ENCODE results near the gene VPS25. TPM values are rescaled to one million over a fixed set of nuclear protein-coding genes. Genes with fewer than 3 reads are reported as not detected.
"Not testable (repeated sequence)": the region's sequence is repeated elsewhere in the genome, so short reads cannot be mapped to it uniquely, and the experiment has no call there.

The VPS25 gene
- 10 to 100 TPM; 18.5 to 24.2 TPM for total RNA-seq

DNA sequence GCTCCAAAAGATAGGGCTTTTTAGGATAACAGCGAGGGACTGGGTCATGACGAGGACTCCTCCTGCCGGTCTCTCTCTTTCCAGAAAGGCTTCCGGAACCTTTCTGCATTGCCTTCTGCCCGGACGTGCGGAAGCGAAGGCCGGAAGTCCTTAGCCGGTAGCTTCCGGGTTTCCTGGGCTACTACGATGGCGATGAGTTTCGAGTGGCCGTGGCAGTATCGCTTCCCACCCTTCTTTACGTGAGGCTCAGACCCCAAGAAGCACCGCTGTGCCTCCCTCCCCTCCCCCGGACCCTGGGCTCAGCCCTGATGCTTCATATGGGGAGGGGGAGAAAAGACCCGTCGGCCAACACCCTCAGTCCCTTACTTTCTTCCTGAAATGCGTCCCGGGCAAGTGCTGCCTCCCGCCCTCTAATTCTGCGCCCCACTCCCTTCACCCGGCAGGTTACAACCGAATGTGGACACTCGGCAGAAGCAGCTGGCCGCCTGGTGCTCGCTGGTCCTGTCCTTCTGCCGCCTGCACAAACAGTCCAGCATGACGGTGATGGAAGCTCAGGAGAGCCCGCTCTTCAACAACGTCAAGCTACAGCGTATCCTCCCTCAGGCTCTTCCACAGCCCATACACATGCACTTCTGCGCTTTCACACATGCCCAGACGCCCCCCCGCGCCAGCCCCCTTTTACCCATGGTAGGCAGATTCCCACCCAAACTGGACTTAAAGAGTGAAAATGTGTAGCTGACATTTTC, at the start of gene VPS25:
Gene VPS25, plus strand, starts transcription at position 160 of the 746 bp plus-strand sequence. Its CDS starts 27 bp downstream, at position 187.
- Histone ChIP-seq H3K4me1 (ENCODE audit: control insufficient read depth in 1 of 2, low read depth in 2 of 2) (peaks cover 3 to 8% of the 10 kb centered on the region in 2 donors), H3K9me3 (no peaks in the 10 kb centered on the region), H3K36me3 (peaks cover 29% of the 10 kb centered on the region), H3K4me3 (peak within 1 kb of the TSS; percentile 91), H3K27ac (peak within 1 kb of the TSS; percentile 70 to 82), H3K27me3 (replicated peaks; ENCODE audit: insufficient read depth) (no peaks in the 10 kb centered on the region)
- ATAC-seq (ENCODE audit: insufficient number of reproducible peaks, low FRiP score, low read depth) (peak; percentile 60), DNase-seq (ENCODE audit: low spot score) (no peak)
- TF ChIP-seq, protein P1, sequence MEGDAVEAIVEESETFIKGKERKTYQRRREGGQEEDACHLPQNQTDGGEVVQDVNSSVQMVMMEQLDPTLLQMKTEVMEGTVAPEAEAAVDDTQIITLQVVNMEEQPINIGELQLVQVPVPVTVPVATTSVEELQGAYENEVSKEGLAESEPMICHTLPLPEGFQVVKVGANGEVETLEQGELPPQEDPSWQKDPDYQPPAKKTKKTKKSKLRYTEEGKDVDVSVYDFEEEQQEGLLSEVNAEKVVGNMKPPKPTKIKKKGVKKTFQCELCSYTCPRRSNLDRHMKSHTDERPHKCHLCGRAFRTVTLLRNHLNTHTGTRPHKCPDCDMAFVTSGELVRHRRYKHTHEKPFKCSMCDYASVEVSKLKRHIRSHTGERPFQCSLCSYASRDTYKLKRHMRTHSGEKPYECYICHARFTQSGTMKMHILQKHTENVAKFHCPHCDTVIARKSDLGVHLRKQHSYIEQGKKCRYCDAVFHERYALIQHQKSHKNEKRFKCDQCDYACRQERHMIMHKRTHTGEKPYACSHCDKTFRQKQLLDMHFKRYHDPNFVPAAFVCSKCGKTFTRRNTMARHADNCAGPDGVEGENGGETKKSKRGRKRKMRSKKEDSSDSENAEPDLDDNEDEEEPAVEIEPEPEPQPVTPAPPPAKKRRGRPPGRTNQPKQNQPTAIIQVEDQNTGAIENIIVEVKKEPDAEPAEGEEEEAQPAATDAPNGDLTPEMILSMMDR (IDR thresholded peaks at IDR 0.05), result no peak

DNA sequence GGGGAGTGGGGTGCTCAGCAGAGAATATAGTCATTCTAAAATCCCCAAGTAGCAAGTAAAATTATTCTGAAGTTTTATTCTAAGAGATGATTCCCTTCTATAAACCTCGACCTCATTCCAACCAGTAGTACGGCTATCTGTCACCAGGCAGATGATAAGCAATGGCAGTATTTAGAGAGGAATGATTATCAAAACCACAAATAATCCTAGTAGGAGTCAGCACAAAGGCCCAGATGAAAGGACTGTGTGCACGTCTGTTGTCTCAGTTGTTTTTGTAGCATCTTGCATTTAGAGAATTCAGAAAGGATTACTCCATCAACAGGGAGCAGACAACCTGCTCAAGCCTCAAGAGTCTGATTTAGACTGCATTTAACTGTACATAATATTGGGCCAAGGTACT, 49.6 kb upstream of the VPS25 start:
- TF ChIP-seq, protein P1 (IDR thresholded peaks at IDR 0.05), result no peak
- Histone ChIP-seq H3K27ac (no peak overlapping the region), H3K4me3 (no peak overlapping the region), H3K9me3 (no peaks in the 10 kb centered on the region), H3K36me3 (peaks cover 67% of the 10 kb centered on the region), H3K27me3 (replicated peaks; ENCODE audit: insufficient read depth) (no peaks in the 10 kb centered on the region), H3K4me1 (ENCODE audit: control insufficient read depth in 1 of 2, low read depth in 2 of 2) (no peaks in the 10 kb centered on the region)
- ATAC-seq (ENCODE audit: insufficient number of reproducible peaks, low FRiP score, low read depth) (no peak), DNase-seq (ENCODE audit: low spot score) (no peak)

DNA sequence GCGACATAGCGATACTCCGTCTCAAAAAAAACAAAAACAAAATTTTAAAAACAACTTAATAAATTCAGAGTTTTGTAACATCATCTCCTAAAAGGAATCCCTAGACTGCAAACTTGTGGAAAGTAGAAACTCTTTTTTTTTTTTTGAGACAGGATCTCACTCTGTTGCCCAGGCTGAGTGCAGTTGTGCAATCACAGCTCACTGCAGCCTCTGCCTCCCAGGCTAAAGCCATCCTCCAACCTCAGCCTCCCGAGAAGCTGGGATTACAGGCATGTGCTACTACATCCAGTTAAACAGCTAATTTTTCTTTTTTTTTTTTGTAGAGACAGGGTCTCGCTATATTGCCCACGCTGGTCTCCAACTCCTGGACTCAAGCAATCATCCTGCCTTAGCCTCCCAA, 48.1 kb upstream of the VPS25 start:
- H3K27ac ChIP-seq, result no peak overlapping the region
- no peaks in the 10 kb centered on the region for H3K27me3 ChIP-seq (replicated peaks; ENCODE audit: insufficient read depth)
- H3K4me3 ChIP-seq, result no peak overlapping the region
- H3K9me3 ChIP-seq, result no peaks in the 10 kb centered on the region
- ATAC-seq (ENCODE audit: insufficient number of reproducible peaks, low FRiP score, low read depth), result no peak
- DNase-seq (ENCODE audit: low spot score), result no peak
- peaks cover 60% of the 10 kb centered on the region for H3K36me3 ChIP-seq
- no peaks in the 10 kb centered on the region for H3K4me1 ChIP-seq (ENCODE audit: control insufficient read depth in 1 of 2, low read depth in 2 of 2)
- TF ChIP-seq, protein P1 (IDR thresholded peaks at IDR 0.05), result no peak

DNA sequence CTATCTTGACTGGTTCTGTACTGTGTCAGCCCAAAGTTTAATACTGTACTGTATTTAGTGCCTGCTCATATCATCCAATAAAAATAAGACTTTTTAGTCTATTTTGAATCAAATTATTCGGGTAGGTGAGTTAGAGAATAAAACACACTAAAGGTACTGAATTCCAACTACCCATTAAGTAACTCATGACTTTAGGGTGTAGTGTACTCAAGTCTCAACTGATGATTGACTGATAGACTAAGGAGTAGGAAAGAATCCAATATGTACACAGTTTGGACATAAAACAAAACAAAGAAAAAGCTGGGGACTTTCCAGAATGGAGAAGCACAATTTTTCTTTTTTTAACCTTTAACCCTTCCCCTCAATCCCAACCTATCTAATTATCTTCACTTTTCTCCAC, 32.5 kb upstream of the VPS25 start:
- Histone ChIP-seq H3K4me1 (ENCODE audit: control insufficient read depth in 1 of 2, low read depth in 2 of 2) (peaks cover 6 to 13% of the 10 kb centered on the region in 2 donors), H3K9me3 (no peaks in the 10 kb centered on the region), H3K27me3 (replicated peaks; ENCODE audit: insufficient read depth) (no peaks in the 10 kb centered on the region), H3K27ac (no peak overlapping the region), H3K4me3 (no peak overlapping the region), H3K36me3 (no peaks in the 10 kb centered on the region)
- no peak for ATAC-seq (ENCODE audit: insufficient number of reproducible peaks, low FRiP score, low read depth)
- TF ChIP-seq, protein P1 (IDR thresholded peaks at IDR 0.05), result no peak
- no peak for DNase-seq (ENCODE audit: low spot score)

DNA sequence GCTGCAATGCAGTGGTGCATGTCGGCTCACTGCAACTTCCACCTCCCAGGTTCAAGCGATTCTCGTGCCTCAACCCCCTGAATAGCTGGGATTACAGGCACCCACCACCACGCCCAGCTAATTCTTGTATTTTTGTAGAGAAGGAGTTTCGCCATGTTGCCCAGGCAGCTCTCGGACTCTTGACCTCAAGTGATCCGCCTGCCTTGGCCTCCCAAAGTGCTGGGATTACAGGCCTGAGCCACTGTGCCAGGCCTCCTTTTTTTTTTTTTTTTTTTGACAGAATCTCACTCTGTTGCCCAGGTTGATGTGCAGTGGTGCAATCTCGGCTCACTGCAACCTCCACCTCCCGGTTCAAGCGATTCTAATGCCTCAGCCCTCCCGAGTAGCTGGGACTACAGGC, 30.3 kb upstream of the VPS25 start:
- not testable (repeated sequence) for H3K9me3 ChIP-seq; ATAC-seq (ENCODE audit: insufficient number of reproducible peaks, low FRiP score, low read depth); H3K36me3 ChIP-seq; H3K27me3 ChIP-seq (replicated peaks; ENCODE audit: insufficient read depth); H3K27ac ChIP-seq; DNase-seq (ENCODE audit: low spot score); H3K4me3 ChIP-seq
- peaks cover 6 to 13% of the 10 kb centered on the region in 2 donors for H3K4me1 ChIP-seq (ENCODE audit: control insufficient read depth in 1 of 2, low read depth in 2 of 2)

All from thoracic aorta (tissue), 2 donors.